Measurements from ENCODE around the gene VRK2. TPM values are rescaled to one million over a fixed set of nuclear protein-coding genes. Genes with fewer than 3 reads are reported as not detected.

VRK2 gene
- polyA plus RNA-seq, 3 donors: 13.5 to 31.6 (median 21.4) TPM

- Mint-ChIP-seq H3K36me3 (peaks cover 48 to 59% of the 10 kb centered on the region in 2 donors), H3K9me3 (peaks cover 0 to 9% (median 4%) of the 10 kb centered on the region in 7 donors), H3K27me3 (ENCODE audit: low read depth in 3 of 3) (no peaks in the 10 kb centered on the region), H3K4me1 (peaks cover 3% of the 10 kb centered on the region), H3K4me3 (no peak overlapping the region), H3K27ac (peak overlapping the region in 3 of 7 donors; percentile 5 to 67 (median 49))
- intact Hi-C loops (cut with micrococcal nuclease): no loop called here
- no peaks in the 10 kb centered on the region for H3K4me1 ChIP-seq (ENCODE audit: control insufficient read depth in 1 of 2, insufficient read depth in 2 of 2, low read length in 2 of 2)
- TF ChIP-seq CTCF (IDR thresholded peaks at IDR 0.05): no peak
- no peak overlapping the region for H3K9ac ChIP-seq (ENCODE audit: insufficient read depth, low read length, poor library complexity, severe bottlenecking)
- no peak overlapping the region for H2AFZ ChIP-seq (ENCODE audit: insufficient read depth, low read depth, low read length, poor library complexity, severe bottlenecking)
- no peak for DNase-seq
- H3K9me3 ChIP-seq (replicated peaks in 1 of 2; ENCODE audit: control insufficient read depth in 1 of 2, insufficient read depth in 1 of 2, low read length in 2 of 2): peaks cover 0 to 4% of the 10 kb centered on the region in 2 donors
- H3K4me3 ChIP-seq (replicated peaks in 1 of 3; ENCODE audit: low read depth in 2 of 3, low read length in 3 of 3): no peak overlapping the region
- peak overlapping the region in 1 of 2 donors; percentile 5 for H3K27ac ChIP-seq (ENCODE audit: low read depth in 1 of 2, low read length in 2 of 2)
- WGBS (ENCODE audit: insufficient coverage): 91% methylated on average over 1 of the region's 2 CpGs
- no peaks in the 10 kb centered on the region for H4K20me1 ChIP-seq (ENCODE audit: insufficient read depth, low read length)
- peaks cover 5% of the 10 kb centered on the region for H3K79me2 ChIP-seq (ENCODE audit: insufficient read depth, low read length)
- H3K27me3 ChIP-seq (ENCODE audit: control insufficient read depth in 2 of 2, insufficient read depth in 2 of 2, low read length in 2 of 2): no peaks in the 10 kb centered on the region
- no peak overlapping the region for H3K4me2 ChIP-seq (replicated peaks; ENCODE audit: extremely low read depth, low read length, poor library complexity, severe bottlenecking)
- peaks cover 5 to 41% of the 10 kb centered on the region in 2 donors for H3K36me3 ChIP-seq (replicated peaks in 1 of 2; ENCODE audit: control insufficient read depth in 1 of 2, insufficient read depth in 2 of 2, low read length in 2 of 2)
Measured at GRCh38 chr2:58067001-58067400, 20.4 kb downstream of the VRK2 start.

GRCh38 chr2:58070765-58071164, 24.2 kb downstream of the VRK2 start:
- H3K4me1 ChIP-seq (ENCODE audit: control insufficient read depth in 1 of 2, insufficient read depth in 2 of 2, low read length in 2 of 2): no peaks in the 10 kb centered on the region
- H3K4me2 ChIP-seq (replicated peaks; ENCODE audit: extremely low read depth, low read length, poor library complexity, severe bottlenecking): no peak overlapping the region
- H3K9me3 ChIP-seq (replicated peaks in 1 of 2; ENCODE audit: control insufficient read depth in 1 of 2, insufficient read depth in 1 of 2, low read length in 2 of 2): peaks cover 0 to 4% of the 10 kb centered on the region in 2 donors
- no peak overlapping the region for H3K4me3 ChIP-seq (replicated peaks in 1 of 3; ENCODE audit: low read depth in 2 of 3, low read length in 3 of 3)
- intact Hi-C loops (cut with micrococcal nuclease): no loop called here
- H3K79me2 ChIP-seq (ENCODE audit: insufficient read depth, low read length): peaks cover 17% of the 10 kb centered on the region
- DNase-seq: no peak
- H3K36me3 ChIP-seq (replicated peaks in 1 of 2; ENCODE audit: control insufficient read depth in 1 of 2, insufficient read depth in 2 of 2, low read length in 2 of 2): peaks cover 6 to 41% of the 10 kb centered on the region in 2 donors
- no peak overlapping the region for H3K27ac ChIP-seq (ENCODE audit: low read depth in 1 of 2, low read length in 2 of 2)
- Mint-ChIP-seq H3K9me3 (peaks cover 0 to 13% (median 4%) of the 10 kb centered on the region in 7 donors), H3K36me3 (peaks cover 58% of the 10 kb centered on the region in 2 donors), H3K4me1 (peaks cover 3% of the 10 kb centered on the region), H3K27ac (no peak overlapping the region), H3K27me3 (ENCODE audit: low read depth in 3 of 3) (no peaks in the 10 kb centered on the region), H3K4me3 (no peak overlapping the region)
- no peaks in the 10 kb centered on the region for H3K27me3 ChIP-seq (ENCODE audit: control insufficient read depth in 2 of 2, insufficient read depth in 2 of 2, low read length in 2 of 2)
- WGBS (ENCODE audit: insufficient coverage): no CpG with 5 or more reads among the region's 2 CpGs
- TF ChIP-seq CTCF (IDR thresholded peaks at IDR 0.05): no peak
- H3K9ac ChIP-seq (ENCODE audit: insufficient read depth, low read length, poor library complexity, severe bottlenecking): no peak overlapping the region
- H4K20me1 ChIP-seq (ENCODE audit: insufficient read depth, low read length): peaks cover 4% of the 10 kb centered on the region
- H2AFZ ChIP-seq (ENCODE audit: insufficient read depth, low read depth, low read length, poor library complexity, severe bottlenecking): no peak overlapping the region

Measured in CD14-positive monocyte (primary cell).